Upper lobe of right lung (tissue), 1 donor: Measurements from ENCODE around the gene ARL4D. TPM values are rescaled to one million over a fixed set of nuclear protein-coding genes. Genes with fewer than 3 reads are reported as not detected.

Experiments used
- ATAC-seq: fragments of 200-7000 bp; cut with Tn5 transposase; one replicate; pipeline ENCODE4 v1.9.1; 2020; ENCODE audit warnings: mild to moderate bottlenecking, moderate library complexity
- DNase-seq: peaks from one replicate; pipeline ENCODE4 v3.0.0-alpha.2; 2020
- H3K27ac ChIP-seq: fragments of 200-600 bp; one replicate; pipeline ENCODE4 v1.8.0; 2022
- H3K27me3 ChIP-seq: fragments of 200-600 bp; one replicate; pipeline ENCODE4 v1.8.0; 2022; ENCODE audit warnings: mild to moderate bottlenecking
- H3K36me3 ChIP-seq: fragments of 200-600 bp; one replicate; pipeline ENCODE4 v1.8.0; 2022
- H3K4me1 ChIP-seq: fragments of 200-600 bp; one replicate; pipeline ENCODE4 v1.8.0; 2022
- H3K4me3 ChIP-seq: fragments of 200-600 bp; one replicate; pipeline ENCODE4 v1.8.0; 2022; ENCODE audit warnings: mild to moderate bottlenecking
- H3K9me3 ChIP-seq: fragments of 200-600 bp; one replicate; pipeline ENCODE4 v1.8.0; 2022
- intact Hi-C: fragments of 100-400 bp; cut with DNase I; formaldehyde crosslinking; loops from one replicate; pipeline ENCODE4 v1.11.0; 2022
- total RNA-seq: library from RNA; stranded (reverse); fragmentation: NEBNext Ultra II Directional; extraction: Animal tissue kit (Norgen Biotek cat#: 25700); gene quantifications from one replicate; pipeline ENCODE4 v1.2.1, GENCODE V29; 2021
- TF ChIP-seq, protein P1 (sequence below): fragments of 200-600 bp; IDR thresholded peaks from one replicate; pipeline ENCODE4 v1.8.0; 2022; ENCODE audit warnings: antibody characterized with exemption
- donor health status: DM: no; HTN: yes; CAD: no; lungs with severe emphysema.

The ARL4D gene
- total RNA-seq, 1 donor from 2014 or later = 18.5 TPM

DNA sequence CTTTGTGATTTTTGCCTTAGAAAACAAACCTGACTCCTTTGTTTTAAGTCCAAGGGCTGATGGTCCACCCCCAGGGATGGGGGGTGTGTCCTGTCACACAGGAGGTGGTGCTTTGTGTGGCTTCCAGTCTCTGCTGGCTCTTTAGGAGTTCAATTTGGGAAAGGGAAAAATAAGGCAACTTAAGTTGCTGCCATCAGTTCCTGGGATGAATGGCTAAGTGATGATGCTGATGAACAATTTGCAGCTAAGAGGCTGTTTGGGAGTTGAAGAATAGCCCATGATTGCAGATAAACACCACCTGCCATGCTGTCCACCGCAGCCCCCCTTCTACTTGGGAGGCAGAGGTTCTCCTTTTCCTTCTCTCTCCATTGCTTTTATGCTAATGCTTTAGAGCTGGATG lies 40.2 kb downstream of the ARL4D start:
- H3K27ac ChIP-seq = no peak overlapping the region
- DNase-seq (no peak), ATAC-seq (no peak)
- intact Hi-C loops = no loop called here
- no peaks in the 10 kb centered on the region for H3K36me3 ChIP-seq
- no peak overlapping the region for H3K4me3 ChIP-seq
- H3K4me1 ChIP-seq = no peaks in the 10 kb centered on the region
- H3K27me3 ChIP-seq = no peaks in the 10 kb centered on the region
- H3K9me3 ChIP-seq = no peaks in the 10 kb centered on the region
- TF ChIP-seq, protein P1, sequence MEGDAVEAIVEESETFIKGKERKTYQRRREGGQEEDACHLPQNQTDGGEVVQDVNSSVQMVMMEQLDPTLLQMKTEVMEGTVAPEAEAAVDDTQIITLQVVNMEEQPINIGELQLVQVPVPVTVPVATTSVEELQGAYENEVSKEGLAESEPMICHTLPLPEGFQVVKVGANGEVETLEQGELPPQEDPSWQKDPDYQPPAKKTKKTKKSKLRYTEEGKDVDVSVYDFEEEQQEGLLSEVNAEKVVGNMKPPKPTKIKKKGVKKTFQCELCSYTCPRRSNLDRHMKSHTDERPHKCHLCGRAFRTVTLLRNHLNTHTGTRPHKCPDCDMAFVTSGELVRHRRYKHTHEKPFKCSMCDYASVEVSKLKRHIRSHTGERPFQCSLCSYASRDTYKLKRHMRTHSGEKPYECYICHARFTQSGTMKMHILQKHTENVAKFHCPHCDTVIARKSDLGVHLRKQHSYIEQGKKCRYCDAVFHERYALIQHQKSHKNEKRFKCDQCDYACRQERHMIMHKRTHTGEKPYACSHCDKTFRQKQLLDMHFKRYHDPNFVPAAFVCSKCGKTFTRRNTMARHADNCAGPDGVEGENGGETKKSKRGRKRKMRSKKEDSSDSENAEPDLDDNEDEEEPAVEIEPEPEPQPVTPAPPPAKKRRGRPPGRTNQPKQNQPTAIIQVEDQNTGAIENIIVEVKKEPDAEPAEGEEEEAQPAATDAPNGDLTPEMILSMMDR = no peak

DNA sequence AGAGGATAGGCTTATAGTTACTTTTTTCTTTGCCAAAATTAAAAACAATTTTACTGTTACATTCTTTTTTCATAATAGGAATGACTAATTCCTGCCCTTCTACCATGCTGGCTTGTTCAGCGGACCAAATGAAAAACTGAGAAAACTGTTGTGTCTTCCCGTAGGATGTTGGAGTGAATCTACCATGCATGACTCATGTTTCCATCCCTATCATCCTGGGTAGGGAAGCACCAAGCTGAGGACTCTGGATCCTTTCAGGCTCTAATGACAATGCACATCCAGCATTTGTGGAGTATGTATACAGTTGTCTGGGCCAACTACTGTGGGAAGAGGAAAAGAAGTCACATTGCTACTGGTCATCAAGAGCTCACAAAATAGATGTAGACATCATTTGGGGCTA lies 43.9 kb downstream of the ARL4D start:
- DNase-seq (no peak), ATAC-seq (no peak)
- Histone ChIP-seq H3K9me3 (no peaks in the 10 kb centered on the region), H3K27me3 (no peaks in the 10 kb centered on the region), H3K4me1 (no peaks in the 10 kb centered on the region), H3K4me3 (no peak overlapping the region), H3K36me3 (no peaks in the 10 kb centered on the region), H3K27ac (no peak overlapping the region)
- intact Hi-C loops = no loop called here
- TF ChIP-seq, protein P1 = no peak

DNA sequence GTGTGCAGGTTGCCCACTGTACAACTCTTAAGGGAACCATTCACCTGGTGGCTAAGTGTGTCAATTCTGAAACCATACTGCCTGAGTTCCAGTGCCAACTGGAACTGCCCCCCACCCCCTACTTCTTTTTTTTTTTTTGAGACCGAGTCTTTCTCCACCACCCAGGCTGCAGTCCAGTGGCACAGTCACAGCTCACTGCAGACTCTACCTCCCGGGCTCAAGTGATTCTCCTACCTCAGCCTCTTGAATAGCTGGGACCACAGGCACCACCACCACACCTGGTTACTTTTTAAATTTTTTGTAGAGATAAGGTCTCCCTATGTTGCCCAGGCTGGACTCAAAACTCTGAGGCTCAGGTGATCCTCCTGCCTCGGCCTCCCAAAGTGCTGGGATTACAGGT lies 44.6 kb downstream of the ARL4D start:
- Histone ChIP-seq H3K36me3 (no peaks in the 10 kb centered on the region), H3K4me3 (no peak overlapping the region), H3K4me1 (no peaks in the 10 kb centered on the region), H3K27me3 (no peaks in the 10 kb centered on the region), H3K27ac (no peak overlapping the region), H3K9me3 (no peaks in the 10 kb centered on the region)
- DNase-seq (no peak), ATAC-seq (no peak)
- intact Hi-C loops = no loop called here
- TF ChIP-seq, protein P1 = no peak

DNA sequence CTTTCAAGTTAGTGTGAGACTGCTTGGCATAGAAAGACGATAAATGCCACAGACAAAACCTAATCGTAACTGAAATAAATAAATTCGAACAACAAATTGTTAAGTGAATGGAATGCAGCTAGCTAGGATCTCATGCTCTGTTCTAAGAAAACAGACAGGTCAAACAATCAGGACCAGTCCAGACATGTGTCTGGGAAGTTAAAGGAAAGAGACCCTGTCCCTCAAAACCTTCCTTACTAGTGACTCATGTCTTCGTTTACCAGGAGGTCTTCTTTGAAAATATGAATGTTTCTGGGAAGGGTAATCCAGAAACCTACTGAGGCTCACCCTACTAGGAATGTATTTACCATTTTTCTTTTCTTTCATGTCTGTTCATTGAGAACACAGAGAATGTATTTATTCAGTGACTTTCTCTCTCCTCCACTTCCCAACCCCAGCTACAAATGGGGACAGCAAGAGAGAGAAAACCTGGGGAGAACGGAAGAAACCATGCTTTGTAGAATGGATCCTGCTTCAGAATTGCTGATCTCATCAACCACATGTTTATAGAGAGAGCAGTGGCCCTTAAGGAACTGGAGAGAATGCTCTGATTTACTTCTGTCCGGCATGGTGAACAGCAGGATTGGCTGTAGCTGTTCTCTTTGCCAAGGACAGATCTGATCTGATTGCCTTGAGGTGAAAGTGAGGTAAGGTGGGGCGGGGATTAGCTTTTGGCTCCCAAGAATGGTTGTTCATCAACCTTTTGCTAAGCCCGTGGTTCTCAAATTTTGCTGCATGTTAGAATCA lies 45.6 kb downstream of the ARL4D start:
- Histone ChIP-seq H3K27me3 (no peaks in the 10 kb centered on the region), H3K9me3 (no peaks in the 10 kb centered on the region), H3K27ac (no peak overlapping the region), H3K36me3 (no peaks in the 10 kb centered on the region), H3K4me1 (peaks cover 8% of the 10 kb centered on the region), H3K4me3 (no peak overlapping the region)
- ATAC-seq (no peak), DNase-seq (no peak)
- TF ChIP-seq, protein P1 = no peak
- intact Hi-C loops = no loop called here

DNA sequence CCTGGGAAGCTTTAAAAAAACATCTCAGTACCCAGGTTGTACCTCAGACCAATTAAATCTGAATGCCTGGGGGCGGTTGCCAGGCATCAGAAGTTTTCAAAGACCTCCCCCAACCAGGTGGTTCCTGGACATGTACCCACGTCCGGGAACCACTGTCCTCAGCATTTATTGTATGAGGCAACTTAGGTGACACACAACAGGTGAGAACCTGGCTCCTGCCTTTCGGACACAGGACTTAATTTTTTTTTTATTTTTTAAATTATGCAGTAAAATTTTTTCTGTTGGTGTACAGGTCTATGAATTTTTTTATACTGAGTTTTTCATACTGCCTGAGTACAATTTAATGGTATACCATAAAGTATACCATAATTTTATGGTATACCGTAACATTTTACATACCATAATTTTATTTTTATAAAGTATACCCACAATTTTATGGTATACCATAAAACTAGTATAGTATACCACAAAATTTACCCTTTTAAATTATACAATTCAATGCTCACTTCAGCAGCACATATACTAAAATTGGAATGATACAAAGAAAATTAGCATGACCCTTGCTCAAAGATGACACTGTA lies 46.3 kb downstream of the ARL4D start:
- Histone ChIP-seq H3K4me3 (no peak overlapping the region), H3K27ac (no peak overlapping the region), H3K4me1 (peaks cover 13% of the 10 kb centered on the region), H3K27me3 (no peaks in the 10 kb centered on the region), H3K36me3 (no peaks in the 10 kb centered on the region), H3K9me3 (no peaks in the 10 kb centered on the region)
- intact Hi-C loops = no loop called here
- TF ChIP-seq, protein P1 = no peak
- ATAC-seq = no peak
- no peak for DNase-seq
